Measurements from ENCODE around the gene HTT. TPM values are rescaled to one million over a fixed set of nuclear protein-coding genes. Genes with fewer than 3 reads are reported as not detected.
A peak's percentile ranks its signal among the peaks of the same experiment; 100 is the strongest.
"Not testable (repeated sequence)": the region's sequence is repeated elsewhere in the genome, so short reads cannot be mapped to it uniquely, and the experiment has no call there.

Gene HTT
- polyA plus RNA-seq, 1 donor from 2014 or later, result 10.0 TPM

- no peaks in the 10 kb centered on the region for H3K4me1 Mint-ChIP-seq
- no peaks in the 10 kb centered on the region for H3K27me3 Mint-ChIP-seq
- peaks cover 8% of the 10 kb centered on the region for H3K36me3 Mint-ChIP-seq
- H3K4me3 Mint-ChIP-seq, result no peak overlapping the region
- no peaks in the 10 kb centered on the region for H3K9me3 Mint-ChIP-seq
- H3K27ac Mint-ChIP-seq, result no peak overlapping the region
Observed at GRCh38 chr4:3135155-3136011, 60.9 kb downstream of the HTT start.

DNA sequence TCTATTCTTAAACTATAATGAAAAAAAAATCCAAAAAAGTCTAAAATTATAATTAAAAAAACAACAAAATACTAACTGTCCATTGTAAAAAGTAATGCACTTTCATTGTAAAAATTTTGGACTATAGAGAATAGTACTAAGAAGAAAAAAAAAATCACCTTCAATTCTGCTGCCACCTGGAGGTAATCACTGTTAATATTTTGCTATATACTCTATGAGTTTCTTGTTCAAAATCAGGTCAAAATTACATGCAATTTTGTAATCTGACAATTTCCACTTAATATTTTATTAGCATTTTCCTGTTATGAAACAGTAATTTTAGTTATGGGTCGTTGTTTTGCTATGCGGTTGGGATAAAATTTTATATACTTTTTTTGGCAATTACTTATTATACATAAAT lies 62.0 kb downstream of the HTT start:
- peaks cover 2% of the 10 kb centered on the region for H3K36me3 Mint-ChIP-seq
- H3K4me3 Mint-ChIP-seq, result no peak overlapping the region
- H3K4me1 Mint-ChIP-seq, result no peaks in the 10 kb centered on the region

DNA sequence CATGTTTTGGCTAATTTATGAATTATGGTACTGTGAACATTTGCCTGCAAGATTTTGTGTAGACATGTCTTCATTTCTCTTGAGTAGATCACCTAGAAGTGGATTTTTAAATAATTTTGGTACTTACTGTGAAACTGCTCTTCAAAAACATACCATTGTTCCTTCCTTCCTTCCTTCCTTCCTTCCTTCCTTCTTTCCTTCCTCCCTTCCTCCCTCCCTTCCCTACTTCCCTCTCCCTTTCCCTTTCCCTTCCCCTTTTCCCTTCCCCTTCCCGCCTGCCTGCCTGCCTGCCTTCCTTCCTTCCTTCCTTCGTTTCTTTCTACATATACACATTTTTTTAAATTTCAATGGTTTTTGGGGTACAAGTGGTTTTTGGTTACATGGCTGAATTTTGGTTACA lies 63.4 kb downstream of the HTT start:
- Mint-ChIP-seq H3K27ac (peak overlapping the region in 1 of 3 donors; percentile 69), H3K9me3 (no peaks in the 10 kb centered on the region), H3K4me3 (no peak overlapping the region), H3K4me1 (no peaks in the 10 kb centered on the region), H3K27me3 (no peaks in the 10 kb centered on the region), H3K36me3 (peaks cover 4% of the 10 kb centered on the region)

More for the DNA sequence above, 62.0 kb downstream of the HTT start:
- H3K27ac Mint-ChIP-seq, result no peak overlapping the region
- H3K27me3 Mint-ChIP-seq, result no peaks in the 10 kb centered on the region
- H3K9me3 Mint-ChIP-seq, result no peaks in the 10 kb centered on the region

- Mint-ChIP-seq H3K27me3 (no peaks in the 10 kb centered on the region), H3K4me3 (no peak overlapping the region), H3K27ac (no peak overlapping the region), H3K36me3 (peaks cover 10% of the 10 kb centered on the region), H3K9me3 (no peaks in the 10 kb centered on the region), H3K4me1 (no peaks in the 10 kb centered on the region)
Observed at GRCh38 chr4:3145234-3145924, 70.9 kb downstream of the HTT start.

DNA sequence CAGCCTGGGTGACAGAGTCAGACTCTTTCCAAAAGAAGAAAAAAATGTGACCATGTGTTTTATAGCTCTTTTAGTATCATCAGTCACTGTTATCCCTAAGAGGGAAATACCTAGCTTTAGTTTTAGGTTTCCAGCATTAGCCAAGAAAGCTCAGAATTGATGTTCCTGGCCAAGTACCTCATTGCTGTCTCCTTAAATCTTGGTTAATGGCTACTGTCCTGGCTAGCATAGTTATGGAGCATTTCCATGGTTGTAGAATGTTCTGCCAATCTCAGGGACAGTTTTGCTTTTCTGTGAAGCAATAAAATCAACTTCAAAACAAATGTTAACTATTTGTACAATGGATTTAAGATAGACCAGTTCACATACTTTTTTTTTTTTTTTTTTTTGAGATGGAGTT lies 74.4 kb downstream of the HTT start:
- Mint-ChIP-seq H3K4me1 (peaks cover 0 to 1% (median 0%) of the 10 kb centered on the region in 3 donors), H3K36me3 (peaks cover 9% of the 10 kb centered on the region), H3K27me3 (no peaks in the 10 kb centered on the region), H3K27ac (no peak overlapping the region), H3K9me3 (no peaks in the 10 kb centered on the region), H3K4me3 (no peak overlapping the region)

DNA sequence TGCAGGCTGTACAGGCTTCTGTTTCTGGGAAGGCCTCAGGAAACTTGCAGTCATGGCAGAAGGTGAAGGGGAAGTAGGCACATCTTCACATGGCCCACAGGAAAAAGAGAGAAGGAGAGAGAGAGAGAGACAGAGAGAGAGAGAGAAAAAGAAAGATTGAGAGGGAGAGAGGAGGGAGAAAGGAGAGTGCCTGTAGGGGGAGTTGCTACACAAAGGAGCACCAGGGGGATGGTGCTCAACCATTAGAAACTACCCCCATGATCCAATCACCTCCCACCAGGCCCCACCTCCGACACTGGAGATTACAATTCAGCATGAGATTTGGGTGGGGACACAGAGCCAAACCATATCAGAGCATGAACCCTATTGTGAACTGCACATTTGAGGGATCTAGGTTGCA lies 76.8 kb downstream of the HTT start:
- peaks cover 10% of the 10 kb centered on the region for H3K36me3 Mint-ChIP-seq
- not testable (repeated sequence) for H3K27me3 Mint-ChIP-seq, H3K27ac Mint-ChIP-seq, H3K4me3 Mint-ChIP-seq, H3K4me1 Mint-ChIP-seq, H3K9me3 Mint-ChIP-seq

DNA sequence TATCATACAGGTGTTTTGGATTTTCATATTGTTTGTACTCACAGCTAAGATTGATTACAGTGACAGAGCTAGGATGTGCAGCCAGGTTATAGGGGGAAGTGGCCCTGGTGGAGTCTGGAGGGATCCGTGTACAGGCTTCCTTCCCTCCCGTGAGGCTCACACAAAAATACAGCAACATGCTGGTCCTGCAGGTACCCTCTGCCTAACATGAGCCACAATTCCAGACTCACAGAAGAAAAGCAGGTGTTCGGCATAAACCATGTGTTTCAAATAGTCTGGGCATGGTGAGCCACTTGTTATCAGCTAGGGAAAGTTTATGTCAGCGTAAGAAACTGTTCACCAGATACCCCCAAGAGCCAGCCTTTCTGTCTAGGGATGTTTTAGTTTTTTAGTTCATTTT lies 82.9 kb downstream of the HTT start:
- peaks cover 0 to 4% (median 2%) of the 10 kb centered on the region in 3 donors for H3K4me1 Mint-ChIP-seq
- no peak overlapping the region for H3K4me3 Mint-ChIP-seq
- peaks cover 16% of the 10 kb centered on the region for H3K36me3 Mint-ChIP-seq
- peaks cover 2 to 10% (median 6%) of the 10 kb centered on the region in 3 donors for H3K9me3 Mint-ChIP-seq
- no peak overlapping the region for H3K27ac Mint-ChIP-seq
- H3K27me3 Mint-ChIP-seq, result no peaks in the 10 kb centered on the region

GRCh38 chr4:3158841-3159240 lies 84.4 kb downstream of the HTT start:
- peaks cover 2 to 14% (median 12%) of the 10 kb centered on the region in 3 donors for H3K9me3 Mint-ChIP-seq
- H3K27ac Mint-ChIP-seq, result no peak overlapping the region
- H3K4me3 Mint-ChIP-seq, result no peak overlapping the region

DNA sequence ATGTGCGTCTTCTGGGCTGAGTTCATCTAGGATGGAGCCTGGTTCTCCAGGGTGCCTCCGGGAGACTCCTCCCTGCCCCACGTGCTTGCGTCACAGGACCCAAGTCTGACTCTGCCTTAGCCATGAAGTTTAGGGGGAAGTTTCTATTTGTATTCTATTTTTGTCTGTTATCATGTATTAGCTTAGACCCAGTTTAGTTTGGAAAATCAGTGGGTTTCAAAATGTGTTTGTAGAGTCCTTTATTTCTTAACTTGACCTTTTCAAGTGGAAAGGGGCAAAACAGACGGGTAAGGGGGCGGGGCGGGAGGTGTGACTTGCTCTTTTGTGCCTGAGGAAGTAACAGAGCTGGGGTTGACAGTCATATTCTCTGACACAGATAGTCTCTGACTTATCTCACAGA lies 86.0 kb downstream of the HTT start:
- Mint-ChIP-seq H3K9me3 (peaks cover 2 to 14% (median 12%) of the 10 kb centered on the region in 3 donors), H3K27me3 (no peaks in the 10 kb centered on the region), H3K27ac (no peak overlapping the region), H3K4me1 (peaks cover 1 to 6% (median 2%) of the 10 kb centered on the region in 3 donors), H3K4me3 (no peak overlapping the region), H3K36me3 (peaks cover 34% of the 10 kb centered on the region)

More at GRCh38 chr4:3158841-3159240, 84.4 kb downstream of the HTT start:
- peaks cover 29% of the 10 kb centered on the region for H3K36me3 Mint-ChIP-seq
- no peaks in the 10 kb centered on the region for H3K27me3 Mint-ChIP-seq
- peaks cover 0 to 4% (median 2%) of the 10 kb centered on the region in 3 donors for H3K4me1 Mint-ChIP-seq

- not testable (repeated sequence) for H3K4me1 Mint-ChIP-seq, H3K4me3 Mint-ChIP-seq, H3K27ac Mint-ChIP-seq, H3K27me3 Mint-ChIP-seq
- peaks cover 2 to 14% (median 12%) of the 10 kb centered on the region in 3 donors for H3K9me3 Mint-ChIP-seq
- peaks cover 39% of the 10 kb centered on the region for H3K36me3 Mint-ChIP-seq
Observed at GRCh38 chr4:3161044-3161443, 86.6 kb downstream of the HTT start.

- Mint-ChIP-seq H3K9me3 (peaks cover 3 to 12% (median 12%) of the 10 kb centered on the region in 3 donors), H3K36me3 (peaks cover 39% of the 10 kb centered on the region), H3K4me1 (peaks cover 1 to 11% (median 4%) of the 10 kb centered on the region in 3 donors)
- H3K27me3 Mint-ChIP-seq, H3K4me3 Mint-ChIP-seq, H3K27ac Mint-ChIP-seq: not testable (repeated sequence)
Observed at GRCh38 chr4:3166434-3166833, 92.0 kb downstream of the HTT start.

DNA sequence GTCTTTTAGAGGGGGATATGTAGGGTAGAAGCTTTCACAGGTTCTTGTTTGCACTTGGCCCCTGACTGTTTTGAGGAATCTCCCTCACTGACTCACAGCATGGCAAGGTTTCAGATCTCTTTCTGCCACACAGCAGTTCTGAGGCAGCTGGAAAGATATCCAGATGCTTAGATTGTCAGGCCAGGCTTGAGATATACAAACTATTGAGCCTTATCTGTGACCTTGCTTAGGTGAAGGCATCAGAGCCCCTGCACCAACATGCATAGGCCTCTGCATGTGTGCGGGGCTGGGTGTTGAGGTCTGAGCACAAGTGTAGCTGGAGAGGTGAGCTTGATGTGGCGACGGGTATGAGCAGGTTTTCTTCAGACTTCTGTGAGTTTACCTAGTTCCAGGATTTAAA lies 93.5 kb downstream of the HTT start:
- Mint-ChIP-seq H3K36me3 (peaks cover 25% of the 10 kb centered on the region), H3K27ac (peak overlapping the region in 1 of 3 donors; percentile 24), H3K4me3 (no peak overlapping the region), H3K4me1 (peaks cover 1 to 7% (median 4%) of the 10 kb centered on the region in 3 donors), H3K27me3 (no peaks in the 10 kb centered on the region), H3K9me3 (peaks cover 0 to 2% (median under 1%) of the 10 kb centered on the region in 3 donors)

GRCh38 chr4:3174371-3175338 lies 100.2 kb downstream of the HTT start:
- no peaks in the 10 kb centered on the region for H3K9me3 Mint-ChIP-seq
- no peaks in the 10 kb centered on the region for H3K27me3 Mint-ChIP-seq
- no peak overlapping the region for H3K27ac Mint-ChIP-seq
- peaks cover 0 to 3% (median 0%) of the 10 kb centered on the region in 3 donors for H3K4me1 Mint-ChIP-seq
- peaks cover 7% of the 10 kb centered on the region for H3K36me3 Mint-ChIP-seq
- no peak overlapping the region for H3K4me3 Mint-ChIP-seq

GRCh38 chr4:3176367-3177229 lies 102.1 kb downstream of the HTT start:
- Mint-ChIP-seq H3K4me1 (no peaks in the 10 kb centered on the region), H3K4me3 (no peak overlapping the region), H3K27me3 (no peaks in the 10 kb centered on the region), H3K27ac (no peak overlapping the region), H3K9me3 (no peaks in the 10 kb centered on the region), H3K36me3 (peaks cover 15% of the 10 kb centered on the region)

All from IgD-negative memory B cell (primary cell).